Neuronal stem cell (in vitro differentiated cells): ENCODE results near the gene CATSPERD.

Experiments
- DNase-seq: peaks from one replicate; pipeline ENCODE4 v3.0.0-alpha.2; 2013; ENCODE audit warnings: low spot score
- H2AFZ ChIP-seq: one replicate; pipeline ENCODE4 v1.6.1; 2013; ENCODE audit warnings: mild to moderate bottlenecking, low read length, inconsistent platforms
- H2AK5ac ChIP-seq: 2 replicates; pipeline ENCODE4 v1.6.1; 2013; ENCODE audit warnings: low read depth, mild to moderate bottlenecking, inconsistent platforms, low read length, moderate library complexity, mixed read lengths
- H2BK120ac ChIP-seq: 2 replicates; pipeline ENCODE4 v1.6.1; 2013; ENCODE audit warnings: low read depth, mild to moderate bottlenecking, inconsistent platforms, low read length, moderate library complexity, mixed read lengths
- H2BK12ac ChIP-seq: one replicate; pipeline ENCODE4 v1.6.1; 2013; ENCODE audit warnings: low read length, inconsistent platforms
- H2BK15ac ChIP-seq: 2 replicates; pipeline ENCODE4 v1.6.1; 2013; ENCODE audit warnings: mild to moderate bottlenecking, low read length, inconsistent platforms, mixed read lengths
- H2BK5ac ChIP-seq: one replicate; pipeline ENCODE4 v1.6.1; 2013; ENCODE audit warnings: inconsistent platforms, mild to moderate bottlenecking, low read length, moderate library complexity
- H3K14ac ChIP-seq: one replicate; pipeline ENCODE4 v1.6.1; 2013; ENCODE audit warnings: low read length, inconsistent platforms
- H3K18ac ChIP-seq: 2 replicates; pipeline ENCODE4 v1.6.1; 2013; ENCODE audit warnings: low read length, inconsistent platforms
- H3K23ac ChIP-seq: 2 replicates; pipeline ENCODE4 v1.6.1; 2013; ENCODE audit warnings: low read depth, mild to moderate bottlenecking, mixed read lengths, low read length, inconsistent platforms; ENCODE audit not compliant: poor library complexity
- H3K27ac ChIP-seq: replicated peaks from 3 replicates; pipeline ENCODE4 v1.5.1; 2013; ENCODE audit warnings: low read length, inconsistent platforms
- H3K27me3 ChIP-seq, 3 experiments: 2 replicates each; pipeline ENCODE4 v1.6.1; 2013; ENCODE audit warnings: low read length in 3 of 3, mild to moderate bottlenecking in 2 of 3, inconsistent platforms in 1 of 3, low read depth in 1 of 3, mixed read lengths in 1 of 3, moderate library complexity in 1 of 3; ENCODE audit not compliant: control insufficient read depth in 3 of 3, insufficient read depth in 3 of 3
- H3K36me3 ChIP-seq, 2 donors: replicated peaks in 1 of 2; 2 replicates each; pipeline ENCODE4 v1.6.1; 2013; ENCODE audit warnings: low read length in 2 of 2; ENCODE audit not compliant: control insufficient read depth in 2 of 2, insufficient read depth in 2 of 2
- H3K4ac ChIP-seq: 2 replicates; pipeline ENCODE4 v1.6.1; 2013; ENCODE audit warnings: inconsistent platforms, mild to moderate bottlenecking, low read length, moderate library complexity
- H3K4me1 ChIP-seq, 2 donors: 1 replicate in 1 of 2; 2 replicates in 1 of 2; pipeline ENCODE4 v1.6.1; 2013; ENCODE audit warnings: low read length in 2 of 2, low read depth in 1 of 2; ENCODE audit not compliant: control insufficient read depth in 2 of 2, insufficient read depth in 1 of 2
- H3K4me2 ChIP-seq: one replicate; pipeline ENCODE4 v1.6.1; 2013; ENCODE audit warnings: mild to moderate bottlenecking, low read length, inconsistent platforms; ENCODE audit not compliant: insufficient read depth, poor library complexity, severe bottlenecking
- H3K4me3 ChIP-seq, 2 donors: 2 replicates each; pipeline ENCODE4 v1.5.1; 2013; ENCODE audit warnings: low read length in 2 of 2, mild to moderate bottlenecking in 2 of 2, inconsistent platforms in 1 of 2, moderate library complexity in 1 of 2
- H3K79me1 ChIP-seq: one replicate; pipeline ENCODE4 v1.6.1; 2013; ENCODE audit warnings: low read depth, mild to moderate bottlenecking, inconsistent platforms, low read length, moderate library complexity
- H3K9ac ChIP-seq: one replicate; pipeline ENCODE4 v1.6.1; 2013; ENCODE audit warnings: mild to moderate bottlenecking, low read depth, low read length, inconsistent platforms; ENCODE audit not compliant: poor library complexity
- H3K9me3 ChIP-seq, 2 donors: replicated peaks in 1 of 2; 2 replicates each; pipeline versions ENCODE3 to v1.6.1; 2013; ENCODE audit warnings: low read length in 2 of 2, mild to moderate bottlenecking in 2 of 2, inconsistent platforms in 1 of 2, low read depth in 1 of 2, mixed read lengths in 1 of 2, moderate library complexity in 1 of 2; ENCODE audit not compliant: control insufficient read depth in 2 of 2, insufficient read depth in 1 of 2
- H4K8ac ChIP-seq: one replicate; pipeline ENCODE4 v1.6.1; 2013; ENCODE audit warnings: low read depth, mild to moderate bottlenecking, inconsistent platforms, low read length, moderate library complexity
- H4K91ac ChIP-seq: one replicate; pipeline ENCODE4 v1.6.1; 2013; ENCODE audit warnings: low read length, low read depth, mild to moderate bottlenecking, inconsistent platforms; ENCODE audit not compliant: poor library complexity
- WGBS, 2 donors: extraction: QIAGEN DNeasy Blood & Tissue Kit; methylation state at CpG; one replicate each; pipeline ENCODE4 v1.1.7; 2013; ENCODE audit warnings: missing lambda C conversion rate in 2 of 2, mixed read lengths in 1 of 2; ENCODE audit not compliant: insufficient read length in 2 of 2, insufficient replicate concordance in 1 of 2; ENCODE audit errors: extremely low coverage in 2 of 2; 5-methylcytosine and 5-hydroxymethylcytosine counted together

The CATSPERD gene

GRCh38 chr19:5809053-5809452, 88.6 kb downstream of the CATSPERD start:
- H2BK120ac ChIP-seq, result no peak overlapping the region
- WGBS, 2 donors, result no CpG with 5 or more reads among the region's 9 CpGs
- no peak overlapping the region for H2BK12ac ChIP-seq
- H3K23ac ChIP-seq, result no peak overlapping the region
- peaks cover 0 to 13% (median 8%) of the 10 kb centered on the region in 3 experiments for H3K27me3 ChIP-seq
- H3K18ac ChIP-seq, result no peak overlapping the region
- H3K36me3 ChIP-seq, result no peaks in the 10 kb centered on the region
- H3K4me3 ChIP-seq, result no peak overlapping the region
- no peak overlapping the region for H3K14ac ChIP-seq
- H2BK15ac ChIP-seq, result no peak overlapping the region
- DNase-seq, result no peak
- H2BK5ac ChIP-seq, result no peak overlapping the region
- H4K8ac ChIP-seq, result no peak overlapping the region
- H2AK5ac ChIP-seq, result no peak overlapping the region
- no peak overlapping the region for H3K4me2 ChIP-seq
- no peak overlapping the region for H3K9ac ChIP-seq
- H3K27ac ChIP-seq, result no peak overlapping the region
- H2AFZ ChIP-seq, result no peak overlapping the region
- no peak overlapping the region for H4K91ac ChIP-seq
- H3K4me1 ChIP-seq, result peaks cover 8% of the 10 kb centered on the region in 2 donors
- peaks cover 4% of the 10 kb centered on the region for H3K79me1 ChIP-seq
- no peaks in the 10 kb centered on the region for H3K9me3 ChIP-seq
- H3K4ac ChIP-seq, result no peak overlapping the region

- peaks cover 0 to 12% (median 7%) of the 10 kb centered on the region in 3 experiments for H3K27me3 ChIP-seq
- no peak overlapping the region for H2BK5ac ChIP-seq
- H3K9ac ChIP-seq, result no peak overlapping the region
- no peak overlapping the region for H3K4me3 ChIP-seq
- H3K14ac ChIP-seq, result no peak overlapping the region
- no peak overlapping the region for H4K8ac ChIP-seq
- no peak overlapping the region for H3K27ac ChIP-seq
- H4K91ac ChIP-seq, result no peak overlapping the region
- no peak overlapping the region for H3K23ac ChIP-seq
- no peak overlapping the region for H2BK120ac ChIP-seq
- no peak overlapping the region for H3K18ac ChIP-seq
- no peak overlapping the region for H2AFZ ChIP-seq
- H3K36me3 ChIP-seq, result no peaks in the 10 kb centered on the region
- peaks cover 4% of the 10 kb centered on the region for H3K79me1 ChIP-seq
- H2BK12ac ChIP-seq, result no peak overlapping the region
- H2AK5ac ChIP-seq, result no peak overlapping the region
- no peak overlapping the region for H2BK15ac ChIP-seq
- no peaks in the 10 kb centered on the region for H3K9me3 ChIP-seq
- H3K4ac ChIP-seq, result no peak overlapping the region
- WGBS, 2 donors, result no CpG with 5 or more reads among the region's 10 CpGs
- H3K4me1 ChIP-seq, result peaks cover 5 to 8% of the 10 kb centered on the region in 2 donors
- H3K4me2 ChIP-seq, result no peak overlapping the region
- no peak for DNase-seq
Observed at GRCh38 chr19:5809469-5809868, 89.0 kb downstream of the CATSPERD start.

- no peak for DNase-seq
- no peaks in the 10 kb centered on the region for H3K9me3 ChIP-seq
- no peak overlapping the region for H2AFZ ChIP-seq
- H3K36me3 ChIP-seq, result no peaks in the 10 kb centered on the region
- no peak overlapping the region for H3K9ac ChIP-seq
- no peak overlapping the region for H2AK5ac ChIP-seq
- WGBS, 2 donors, result no CpG with 5 or more reads among the region's 4 CpGs
- H4K91ac ChIP-seq, result no peak overlapping the region
- H3K14ac ChIP-seq, result no peak overlapping the region
- peaks cover 0 to 2% (median 0%) of the 10 kb centered on the region in 3 experiments for H3K27me3 ChIP-seq
- H3K4me2 ChIP-seq, result no peak overlapping the region
- no peak overlapping the region for H2BK5ac ChIP-seq
- H3K18ac ChIP-seq, result no peak overlapping the region
- no peak overlapping the region for H3K23ac ChIP-seq
- no peak overlapping the region for H2BK12ac ChIP-seq
- peaks cover 2 to 7% of the 10 kb centered on the region in 2 donors for H3K4me1 ChIP-seq
- no peak overlapping the region for H3K27ac ChIP-seq
- no peak overlapping the region for H2BK15ac ChIP-seq
- H3K4me3 ChIP-seq, result no peak overlapping the region
- no peak overlapping the region for H2BK120ac ChIP-seq
- peaks cover 2% of the 10 kb centered on the region for H3K79me1 ChIP-seq
- no peak overlapping the region for H3K4ac ChIP-seq
- no peak overlapping the region for H4K8ac ChIP-seq
Observed at GRCh38 chr19:5811117-5811516, 90.7 kb downstream of the CATSPERD start.

- Histone ChIP-seq H2BK120ac (no peak overlapping the region), H3K4me3 (no peak overlapping the region), H3K79me1 (peaks cover 2% of the 10 kb centered on the region), H3K9ac (no peak overlapping the region), H3K4me2 (no peak overlapping the region), H2BK12ac (no peak overlapping the region), H3K23ac (no peak overlapping the region), H3K9me3 (no peaks in the 10 kb centered on the region), H2BK15ac (peak overlapping the region; percentile 75), H2BK5ac (no peak overlapping the region), H2AFZ (no peak overlapping the region), H4K91ac (no peak overlapping the region), H3K27me3 (no peaks in the 10 kb centered on the region), H3K4me1 (no peaks in the 10 kb centered on the region), H3K14ac (no peak overlapping the region), H3K27ac (no peak overlapping the region), H3K18ac (peak overlapping the region; percentile 48), H3K36me3 (no peaks in the 10 kb centered on the region), H2AK5ac (peak overlapping the region; percentile 37), H4K8ac (peak overlapping the region; percentile 17), H3K4ac (no peak overlapping the region)
- no peak for DNase-seq
- no CpG with 5 or more reads among the region's 9 CpGs for WGBS, 2 donors
Observed at GRCh38 chr19:5814123-5814851, 93.8 kb downstream of the CATSPERD start.
